Large intestine (tissue), 3 donors: ENCODE results near the gene TET3. TPM values are rescaled to one million over a fixed set of nuclear protein-coding genes. Genes with fewer than 3 reads are reported as not detected.

Source experiments
- DNase-seq, 2 donors: peaks; one replicate each; pipeline versions ENCODE4 v3.0.0 to v3.0.0-alpha.2; 2013
- H3K27ac ChIP-seq: one replicate; pipeline ENCODE4 v1.5.1; 2013; ENCODE audit warnings: low read length
- H3K27me3 ChIP-seq: 2 replicates; pipeline ENCODE4 v1.6.1; 2013; ENCODE audit warnings: low read length; ENCODE audit not compliant: control insufficient read depth, insufficient read depth
- H3K36me3 ChIP-seq: 2 replicates; pipeline ENCODE4 v1.6.1; 2013; ENCODE audit warnings: low read length; ENCODE audit not compliant: control insufficient read depth, insufficient read depth
- H3K4me1 ChIP-seq: one replicate; pipeline ENCODE4 v1.6.1; 2013; ENCODE audit warnings: low read length; ENCODE audit not compliant: control insufficient read depth, insufficient read depth
- H3K4me3 ChIP-seq: one replicate; pipeline ENCODE4 v1.5.1; 2013; ENCODE audit warnings: low read length
- H3K9me3 ChIP-seq: one replicate; pipeline ENCODE4 v1.6.1; 2013; ENCODE audit warnings: mild to moderate bottlenecking, low read depth, low read length, moderate library complexity; ENCODE audit not compliant: control insufficient read depth
- WGBS: methylation state at CpG from one replicate; pipeline ENCODE4 v1.1.5; 2013; ENCODE audit warnings: low lambda C conversion rate; ENCODE audit not compliant: insufficient coverage; 5-methylcytosine and 5-hydroxymethylcytosine counted together
- polyA plus RNA-seq: library from polyadenylated mRNA; unstranded; fragments of 120-200 nt; gene quantifications from one replicate; pipeline ENCODE4 v1.2.1, GENCODE V29; 2013

Gene TET3
- polyA plus RNA-seq, 1 donor: 18.1 TPM

GRCh38 chr2:73946666-73947065 lies 38.0 kb upstream of the TET3 start:
- Histone ChIP-seq H3K4me3 (no peak overlapping the region), H3K27ac (no peak overlapping the region), H3K4me1 (peaks cover 15% of the 10 kb centered on the region), H3K27me3 (no peaks in the 10 kb centered on the region), H3K36me3 (peaks cover 54% of the 10 kb centered on the region), H3K9me3 (no peaks in the 10 kb centered on the region)
- DNase-seq: no peak
- no CpG with 5 or more reads among the region's 3 CpGs for WGBS

GRCh38 chr2:73947412-73948018 lies 37.2 kb upstream of the TET3 start:
- no peaks in the 10 kb centered on the region for H3K27me3 ChIP-seq
- H3K4me1 ChIP-seq: peaks cover 15% of the 10 kb centered on the region
- no peak overlapping the region for H3K4me3 ChIP-seq
- H3K9me3 ChIP-seq: no peaks in the 10 kb centered on the region
- H3K27ac ChIP-seq: peak overlapping the region; percentile 64
- no peak for DNase-seq
- H3K36me3 ChIP-seq: peaks cover 62% of the 10 kb centered on the region
- 91% methylated on average over 1 of the region's 5 CpGs for WGBS

- Histone ChIP-seq H3K4me1 (peaks cover 15% of the 10 kb centered on the region), H3K27ac (peak overlapping the region; percentile 78), H3K4me3 (no peak overlapping the region), H3K9me3 (no peaks in the 10 kb centered on the region), H3K27me3 (no peaks in the 10 kb centered on the region), H3K36me3 (peaks cover 70% of the 10 kb centered on the region)
- DNase-seq: no peak
Observed at GRCh38 chr2:73949802-73950201, 34.9 kb upstream of the TET3 start.

- Histone ChIP-seq H3K4me1 (peaks cover 15% of the 10 kb centered on the region), H3K9me3 (no peaks in the 10 kb centered on the region), H3K27ac (no peak overlapping the region), H3K36me3 (peaks cover 65% of the 10 kb centered on the region), H3K4me3 (no peak overlapping the region), H3K27me3 (no peaks in the 10 kb centered on the region)
- DNase-seq: no peak
- 75% methylated on average over 4 of the region's 12 CpGs for WGBS
Observed at GRCh38 chr2:73952499-73953446, 31.9 kb upstream of the TET3 start.

- H3K4me3 ChIP-seq: no peak overlapping the region
- H3K4me1 ChIP-seq: no peaks in the 10 kb centered on the region
- no peaks in the 10 kb centered on the region for H3K27me3 ChIP-seq
- DNase-seq: no peak
- no peak overlapping the region for H3K27ac ChIP-seq
- H3K9me3 ChIP-seq: no peaks in the 10 kb centered on the region
- peaks cover 63% of the 10 kb centered on the region for H3K36me3 ChIP-seq
- WGBS: 100% methylated on average over 1 of the region's 5 CpGs
Observed at GRCh38 chr2:73956218-73956865, 28.4 kb upstream of the TET3 start.

GRCh38 chr2:73961274-73961673 lies 23.4 kb upstream of the TET3 start:
- no peak for DNase-seq
- WGBS: no CpG with 5 or more reads among the region's 4 CpGs
- H3K9me3 ChIP-seq: peaks cover 3% of the 10 kb centered on the region

GRCh38 chr2:73961823-73962615 lies 22.7 kb upstream of the TET3 start:
- DNase-seq: no peak
- Histone ChIP-seq H3K9me3 (peaks cover 3% of the 10 kb centered on the region), H3K4me1 (no peaks in the 10 kb centered on the region), H3K4me3 (no peak overlapping the region), H3K27ac (no peak overlapping the region), H3K36me3 (peaks cover 21% of the 10 kb centered on the region), H3K27me3 (no peaks in the 10 kb centered on the region)
- WGBS: no CpG with 5 or more reads among the region's 12 CpGs

More at GRCh38 chr2:73961274-73961673, 23.4 kb upstream of the TET3 start:
- H3K27me3 ChIP-seq: no peaks in the 10 kb centered on the region
- H3K4me1 ChIP-seq: no peaks in the 10 kb centered on the region
- H3K36me3 ChIP-seq: peaks cover 26% of the 10 kb centered on the region
- H3K4me3 ChIP-seq: no peak overlapping the region
- no peak overlapping the region for H3K27ac ChIP-seq

- no peak for DNase-seq
- Histone ChIP-seq H3K27ac (no peak overlapping the region), H3K27me3 (no peaks in the 10 kb centered on the region), H3K9me3 (peaks cover 3% of the 10 kb centered on the region), H3K36me3 (peaks cover 17% of the 10 kb centered on the region), H3K4me1 (no peaks in the 10 kb centered on the region), H3K4me3 (no peak overlapping the region)
- WGBS: 86% methylated on average over 1 of the region's 5 CpGs
Observed at GRCh38 chr2:73962798-73963197, 21.9 kb upstream of the TET3 start.

GRCh38 chr2:73963385-73964120 lies 21.2 kb upstream of the TET3 start:
- no peaks in the 10 kb centered on the region for H3K4me1 ChIP-seq
- no peak for DNase-seq
- WGBS: 100% methylated on average over 1 of the region's 13 CpGs
- H3K4me3 ChIP-seq: no peak overlapping the region
- H3K27ac ChIP-seq: no peak overlapping the region
- peaks cover 9% of the 10 kb centered on the region for H3K36me3 ChIP-seq
- no peaks in the 10 kb centered on the region for H3K27me3 ChIP-seq
- peaks cover 3% of the 10 kb centered on the region for H3K9me3 ChIP-seq
